ENCODE measurements around the gene ZNF526. TPM values are rescaled to one million over a fixed set of nuclear protein-coding genes. Genes with fewer than 3 reads are reported as not detected.
"Not testable (repeated sequence)": the region's sequence is repeated elsewhere in the genome, so short reads cannot be mapped to it uniquely, and the experiment has no call there.

Gene ZNF526
- total RNA-seq, 1 donor from 2014 or later: 18.4 TPM

- Mint-ChIP-seq H3K4me1 (ENCODE audit: low read depth) (peaks cover 19% of the 10 kb centered on the region), H3K9me3 (no peaks in the 10 kb centered on the region), H3K4me3 (peak overlapping the region; percentile 74), H3K27me3 (ENCODE audit: insufficient read depth) (peaks cover 9% of the 10 kb centered on the region), H3K27ac (peak overlapping the region; percentile 40), H3K36me3 (ENCODE audit: low read depth) (peaks cover 8% of the 10 kb centered on the region)
- peak; percentile 69 for DNase-seq (ENCODE audit: low spot score)
- intact Hi-C loops (cut with micrococcal nuclease): loop anchor here (1.0 kb wide), 1 partner anchor 10 kb away; no protein-coding TSS in a partner anchor
Observed at GRCh38 chr19:42254089-42254849, 34.2 kb downstream of the ZNF526 start.

- DNase-seq (ENCODE audit: low spot score): peak; percentile 92
- peaks cover 8% of the 10 kb centered on the region for H3K36me3 Mint-ChIP-seq (ENCODE audit: low read depth)
- intact Hi-C loops (cut with micrococcal nuclease): loop anchor here (1.0 kb wide), 6 partner anchors 11 to 70 kb away; partner anchors contain the start of genes DEDD2, MEGF8, PAFAH1B3 and PRR19
- H3K27me3 Mint-ChIP-seq (ENCODE audit: insufficient read depth): peaks cover 9% of the 10 kb centered on the region
- H3K4me1 Mint-ChIP-seq (ENCODE audit: low read depth): peaks cover 19% of the 10 kb centered on the region
- H3K27ac Mint-ChIP-seq: peak within 1 kb of the TSS; percentile 65
- H3K9me3 Mint-ChIP-seq: no peaks in the 10 kb centered on the region
- H3K4me3 Mint-ChIP-seq: peak within 1 kb of the TSS; percentile 74
Observed at GRCh38 chr19:42254850-42255765, 35.0 kb downstream of the ZNF526 start, which contains the start of gene ERF. Gene ERF, minus strand, starts transcription at chr19:42255128. Its CDS starts 129 bp downstream, at chr19:42254999.

GRCh38 chr19:42255766-42256745, 35.9 kb downstream of the ZNF526 start:
- H3K4me3 Mint-ChIP-seq: peak overlapping the region; percentile 74
- peaks cover 9% of the 10 kb centered on the region for H3K27me3 Mint-ChIP-seq (ENCODE audit: insufficient read depth)
- peaks cover 8% of the 10 kb centered on the region for H3K36me3 Mint-ChIP-seq (ENCODE audit: low read depth)
- H3K27ac Mint-ChIP-seq: no peak overlapping the region
- H3K4me1 Mint-ChIP-seq (ENCODE audit: low read depth): peaks cover 19% of the 10 kb centered on the region
- no peaks in the 10 kb centered on the region for H3K9me3 Mint-ChIP-seq
- no peak for DNase-seq (ENCODE audit: low spot score)
- intact Hi-C loops (cut with micrococcal nuclease): loop anchor here (1.0 kb wide), 5 partner anchors 12 to 69 kb away; partner anchors contain the start of genes DEDD2, MEGF8, PAFAH1B3 and PRR19

- H3K4me3 Mint-ChIP-seq; H3K4me1 Mint-ChIP-seq (ENCODE audit: low read depth); H3K27ac Mint-ChIP-seq; H3K36me3 Mint-ChIP-seq (ENCODE audit: low read depth); H3K9me3 Mint-ChIP-seq; intact Hi-C loops (cut with micrococcal nuclease); DNase-seq (ENCODE audit: low spot score): not testable (repeated sequence)
- peaks cover 14% of the 10 kb centered on the region for H3K27me3 Mint-ChIP-seq (ENCODE audit: insufficient read depth)
Observed at GRCh38 chr19:42257842-42258241, 37.7 kb downstream of the ZNF526 start.

GRCh38 chr19:42261763-42262162, 41.7 kb downstream of the ZNF526 start:
- Mint-ChIP-seq H3K4me3 (no peak overlapping the region), H3K27ac (no peak overlapping the region), H3K9me3 (no peaks in the 10 kb centered on the region), H3K36me3 (ENCODE audit: low read depth) (no peaks in the 10 kb centered on the region), H3K4me1 (ENCODE audit: low read depth) (no peaks in the 10 kb centered on the region), H3K27me3 (ENCODE audit: insufficient read depth) (peaks cover 11% of the 10 kb centered on the region)
- DNase-seq (ENCODE audit: low spot score): no peak
- intact Hi-C loops (cut with micrococcal nuclease): no loop called here

- H3K9me3 Mint-ChIP-seq; H3K27ac Mint-ChIP-seq; intact Hi-C loops (cut with micrococcal nuclease); DNase-seq (ENCODE audit: low spot score); H3K27me3 Mint-ChIP-seq (ENCODE audit: insufficient read depth); H3K36me3 Mint-ChIP-seq (ENCODE audit: low read depth); H3K4me3 Mint-ChIP-seq: not testable (repeated sequence)
- peaks cover 25% of the 10 kb centered on the region for H3K4me1 Mint-ChIP-seq (ENCODE audit: low read depth)
Observed at GRCh38 chr19:42266105-42266504, 46.0 kb downstream of the ZNF526 start.

- H3K27me3 Mint-ChIP-seq (ENCODE audit: insufficient read depth); H3K9me3 Mint-ChIP-seq; H3K4me3 Mint-ChIP-seq; H3K36me3 Mint-ChIP-seq (ENCODE audit: low read depth); H3K27ac Mint-ChIP-seq; DNase-seq (ENCODE audit: low spot score); intact Hi-C loops (cut with micrococcal nuclease): not testable (repeated sequence)
- H3K4me1 Mint-ChIP-seq (ENCODE audit: low read depth): peaks cover 30% of the 10 kb centered on the region
Observed at GRCh38 chr19:42266928-42267603, 47.0 kb downstream of the ZNF526 start.

GRCh38 chr19:42267644-42268141, 47.6 kb downstream of the ZNF526 start:
- peaks cover 30% of the 10 kb centered on the region for H3K4me1 Mint-ChIP-seq (ENCODE audit: low read depth)
- H3K27me3 Mint-ChIP-seq (ENCODE audit: insufficient read depth): no peaks in the 10 kb centered on the region
- DNase-seq (ENCODE audit: low spot score): no peak
- peaks cover 6% of the 10 kb centered on the region for H3K36me3 Mint-ChIP-seq (ENCODE audit: low read depth)
- no peak overlapping the region for H3K4me3 Mint-ChIP-seq
- no peak overlapping the region for H3K27ac Mint-ChIP-seq
- intact Hi-C loops (cut with micrococcal nuclease): loop anchor here (1.0 kb wide), 6 partner anchors 12 to 407 kb away; partner anchors contain the start of genes DEDD2, ERF, PAFAH1B3 and PRR19
- H3K9me3 Mint-ChIP-seq: no peaks in the 10 kb centered on the region

GRCh38 chr19:42268142-42268703, 48.1 kb downstream of the ZNF526 start:
- peaks cover 30% of the 10 kb centered on the region for H3K4me1 Mint-ChIP-seq (ENCODE audit: low read depth)
- H3K36me3 Mint-ChIP-seq (ENCODE audit: low read depth): peaks cover 6% of the 10 kb centered on the region
- DNase-seq (ENCODE audit: low spot score): peak; percentile 99
- intact Hi-C loops (cut with micrococcal nuclease): loop anchor here (1.0 kb wide), 6 partner anchors 13 to 408 kb away; partner anchors contain the start of genes DEDD2, ERF, PAFAH1B3 and PRR19
- H3K9me3 Mint-ChIP-seq: no peaks in the 10 kb centered on the region
- no peak overlapping the region for H3K4me3 Mint-ChIP-seq
- H3K27me3 Mint-ChIP-seq (ENCODE audit: insufficient read depth): no peaks in the 10 kb centered on the region
- H3K27ac Mint-ChIP-seq: no peak overlapping the region

GRCh38 chr19:42268704-42269477, 48.8 kb downstream of the ZNF526 start, which contains the start of gene CIC:
Gene CIC, plus strand, starts transcription at chr19:42269252. Its CDS starts 2,532 bp downstream, at chr19:42271784.
- Mint-ChIP-seq H3K27me3 (ENCODE audit: insufficient read depth) (no peaks in the 10 kb centered on the region), H3K4me1 (ENCODE audit: low read depth) (peaks cover 30% of the 10 kb centered on the region), H3K36me3 (ENCODE audit: low read depth) (peaks cover 10% of the 10 kb centered on the region), H3K27ac (peak within 1 kb of the TSS; percentile 99), H3K9me3 (no peaks in the 10 kb centered on the region), H3K4me3 (no peak within 1 kb of the TSS)
- DNase-seq (ENCODE audit: low spot score): peak; percentile 99
- intact Hi-C loops (cut with micrococcal nuclease): loop anchor here (1.0 kb wide), 6 partner anchors 14 to 409 kb away; partner anchors contain the start of genes DEDD2, ERF, PAFAH1B3 and PRR19
